HFFc6 (cell line): Measurements from ENCODE around the gene CERK. TPM values are rescaled to one million over a fixed set of nuclear protein-coding genes. Genes with fewer than 3 reads are reported as not detected.
"Not testable (repeated sequence)": the region's sequence is repeated elsewhere in the genome, so short reads cannot be mapped to it uniquely, and the experiment has no call there.

Experiments
- DNase-seq: peaks from one replicate; pipeline ENCODE4 v3.0.0-alpha.2; 2018
- H3K27ac Mint-ChIP-seq: 2 replicates; pipeline ENCODE4 v1.8.0; 2020; ENCODE audit warnings: mild to moderate bottlenecking, mixed read lengths
- H3K27me3 Mint-ChIP-seq: 2 replicates; pipeline ENCODE4 v1.8.0; 2021; ENCODE audit warnings: mild to moderate bottlenecking, moderate library complexity, mixed read lengths; ENCODE audit not compliant: insufficient read depth
- H3K36me3 Mint-ChIP-seq: 2 replicates; pipeline ENCODE4 v1.8.0; 2021; ENCODE audit warnings: low read depth, mixed read lengths
- H3K4me1 Mint-ChIP-seq: 2 replicates; pipeline ENCODE4 v1.8.0; 2020; ENCODE audit warnings: low read depth, mixed read lengths
- H3K4me3 Mint-ChIP-seq: 2 replicates; pipeline ENCODE4 v1.8.0; 2020; ENCODE audit warnings: mild to moderate bottlenecking, moderate library complexity, mixed read lengths
- H3K9me3 Mint-ChIP-seq: 2 replicates; pipeline ENCODE4 v1.8.0; 2020; ENCODE audit warnings: mild to moderate bottlenecking, mixed read lengths
- CTCF ChIP-seq: fragments of 200-600 bp; sonication (generic); IDR thresholded peaks from 2 replicates; pipeline ENCODE4 v1.5.0; 2021; ENCODE audit warnings: antibody characterized with exemption, mild to moderate bottlenecking
- total RNA-seq, 6 experiments: library from RNA; stranded (reverse); fragmentation: NEBNext Ultra II Directional; extraction: Animal tissue kit (Norgen Biotek cat#: 25700); gene quantifications; 2 replicates in 1 of 6; 3 replicates in 5 of 6; pipeline ENCODE4 v1.2.3, GENCODE V29; 2021

The CERK gene
- total RNA-seq, 6 experiments from 2014 or later, result 49.1 to 54.8 (median 52.0) TPM

GRCh38 chr22:46646531-46647215 lies 91.4 kb downstream of the CERK start:
- no peak for DNase-seq
- Mint-ChIP-seq H3K27ac (no peak overlapping the region), H3K4me1 (peaks cover 7% of the 10 kb centered on the region), H3K4me3 (no peak overlapping the region; the same call in 1 of the 2 replicates), H3K27me3 (peaks cover 7% of the 10 kb centered on the region; the same call in 1 of the 2 replicates), H3K9me3 (peaks cover 10% of the 10 kb centered on the region), H3K36me3 (0 out of 2 replicates have a peak, but pooled peaks cover 7% of the 10 kb centered on the region)
- TF ChIP-seq CTCF, result no peak

GRCh38 chr22:46642840-46643480 lies 95.1 kb downstream of the CERK start:
- H3K27me3 Mint-ChIP-seq, DNase-seq, H3K36me3 Mint-ChIP-seq, H3K4me3 Mint-ChIP-seq, H3K9me3 Mint-ChIP-seq, H3K27ac Mint-ChIP-seq: not testable (repeated sequence)
- H3K4me1 Mint-ChIP-seq, result peaks cover 11% of the 10 kb centered on the region

GRCh38 chr22:46641811-46642266 lies 96.2 kb downstream of the CERK start:
- H3K4me3 Mint-ChIP-seq, result no peak overlapping the region
- peaks cover 7% of the 10 kb centered on the region for H3K27me3 Mint-ChIP-seq
- H3K9me3 Mint-ChIP-seq, result peaks cover 7% of the 10 kb centered on the region; the same call in 1 of the 2 replicates
- H3K27ac Mint-ChIP-seq, result no peak overlapping the region
- TF ChIP-seq CTCF, result no peak
- H3K4me1 Mint-ChIP-seq, result peaks cover 11% of the 10 kb centered on the region
- DNase-seq, result peak; percentile 15
- 0 out of 2 replicates have a peak, but pooled peaks cover 7% of the 10 kb centered on the region for H3K36me3 Mint-ChIP-seq

- peaks cover 7% of the 10 kb centered on the region for H3K27me3 Mint-ChIP-seq
- DNase-seq, result no peak
- TF ChIP-seq CTCF, result no peak
- peaks cover 7% of the 10 kb centered on the region; the same call in 1 of the 2 replicates for H3K9me3 Mint-ChIP-seq
- H3K27ac Mint-ChIP-seq, result no peak overlapping the region
- H3K4me3 Mint-ChIP-seq, result no peak overlapping the region
- 0 out of 2 replicates have a peak, but pooled peaks cover 7% of the 10 kb centered on the region for H3K36me3 Mint-ChIP-seq
- H3K4me1 Mint-ChIP-seq, result peaks cover 11% of the 10 kb centered on the region
These were observed 97.6 kb downstream of the CERK start for GRCh38 chr22:46640293-46641055.

- H3K36me3 Mint-ChIP-seq, result 0 out of 2 replicates have a peak, but pooled peaks cover 7% of the 10 kb centered on the region
- DNase-seq, result no peak
- H3K9me3 Mint-ChIP-seq, result peaks cover 7% of the 10 kb centered on the region; the same call in 1 of the 2 replicates
- H3K4me3 Mint-ChIP-seq, result no peak overlapping the region
- H3K27ac Mint-ChIP-seq, result no peak overlapping the region
- peaks cover 11% of the 10 kb centered on the region for H3K4me1 Mint-ChIP-seq
- H3K27me3 Mint-ChIP-seq, result peaks cover 7% of the 10 kb centered on the region
- no peak for TF ChIP-seq CTCF
These were observed 98.2 kb downstream of the CERK start for GRCh38 chr22:46639843-46640242.
